Measurements from ENCODE around the gene MARS2. TPM values are rescaled to one million over a fixed set of nuclear protein-coding genes. Genes with fewer than 3 reads are reported as not detected.

MARS2 gene
- total RNA-seq, 1 experiment from 2014 or later, result 4.9 TPM

Other genes starting within 250 kb of the MARS2 start
- 130 and 166 TPM in 2 replicates for gene HSPD1, start 205.5 kb upstream of the MARS2 start, total RNA-seq (2014; rRNA removed; shearing (Covaris generic); ENCODE audit: low replicate concordance)
- 135 and 172 TPM in 2 replicates for gene HSPE1, start 205.0 kb upstream of the MARS2 start, total RNA-seq (2014; rRNA removed; shearing (Covaris generic); ENCODE audit: low replicate concordance)
- gene MOB4, start 189.3 kb upstream of the MARS2 start, total RNA-seq (2014; rRNA removed; shearing (Covaris generic); ENCODE audit: low replicate concordance), result 22.0 and 50.9 TPM in 2 replicates
- 0.07 TPM in 2 replicates for gene RFTN2, start 29.8 kb upstream of the MARS2 start, total RNA-seq (2014; rRNA removed; shearing (Covaris generic); ENCODE audit: low replicate concordance)
- gene BOLL, start 80.0 kb downstream of the MARS2 start, total RNA-seq (2014; rRNA removed; shearing (Covaris generic); ENCODE audit: low replicate concordance), result not detected in 2 replicates
- not detected in 2 replicates for gene PLCL1, start 99.2 kb downstream of the MARS2 start, total RNA-seq (2014; rRNA removed; shearing (Covaris generic); ENCODE audit: low replicate concordance)